Measurements from ENCODE around the gene ZBTB38. TPM values are rescaled to one million over a fixed set of nuclear protein-coding genes. Genes with fewer than 3 reads are reported as not detected.

The ZBTB38 gene
- total RNA-seq, 3 donors from 2014 or later (not counting 1 experiment from before 2014, with no cell fraction given): 40.3 to 68.3 (median 56.7) TPM

DNA sequence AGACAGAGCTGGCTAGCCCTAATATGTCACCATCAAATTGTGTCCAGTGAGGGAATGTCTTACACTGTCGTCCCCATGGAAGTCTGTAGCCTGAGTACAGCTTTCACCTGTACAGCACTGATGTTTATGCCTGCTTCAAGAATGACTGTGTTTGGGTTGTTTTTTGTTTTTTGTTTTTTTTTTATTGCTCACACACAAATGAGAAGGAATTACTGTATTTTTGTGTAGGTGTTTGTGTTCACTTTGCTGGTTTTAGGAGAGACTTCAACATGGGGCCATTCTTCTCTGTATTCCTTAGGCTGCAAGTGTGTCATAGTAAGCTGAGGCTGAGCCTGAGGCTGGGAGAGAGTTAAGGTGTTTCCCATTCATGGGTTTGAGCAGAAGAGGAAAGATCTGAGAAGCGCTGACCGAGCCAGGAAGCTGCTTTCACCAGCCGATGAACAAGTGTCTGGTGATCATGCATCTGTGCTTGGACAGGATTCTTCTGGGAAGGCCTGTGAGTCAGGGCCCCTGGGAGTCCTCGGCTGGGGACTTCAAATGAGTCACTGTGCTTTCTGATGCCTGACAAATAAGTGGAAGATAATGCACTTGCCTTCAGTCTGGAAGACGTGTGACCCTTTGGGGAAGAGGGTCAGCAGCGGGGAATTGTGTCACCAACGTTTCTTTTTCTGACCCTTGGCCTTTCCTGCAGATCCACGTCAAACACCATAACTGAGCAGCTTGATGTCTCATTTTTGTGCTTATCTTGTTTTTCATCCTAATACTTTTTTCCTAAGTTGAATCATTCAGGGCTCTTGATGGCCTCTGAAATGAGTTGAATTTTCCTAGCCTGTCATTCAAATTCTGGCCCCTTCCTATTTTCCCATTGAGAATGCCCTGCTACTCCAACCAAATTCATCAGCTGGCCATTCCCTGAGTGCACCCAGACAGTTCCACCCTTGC lies 36.7 kb upstream of the ZBTB38 start:
- H3K4me3 Mint-ChIP-seq: no peak overlapping the region
- intact Hi-C loops (cut with micrococcal nuclease): no loop called here
- Histone ChIP-seq H3K4me3 (ENCODE audit: low read length) (no peak overlapping the region), H3K4me1 (ENCODE audit: control insufficient read depth, insufficient read depth, low read length) (no peaks in the 10 kb centered on the region), H3K9me3 (ENCODE audit: control insufficient read depth, insufficient read depth, low read length) (no peaks in the 10 kb centered on the region), H3K27me3 (ENCODE audit: control insufficient read depth, insufficient read depth, low read length) (no peaks in the 10 kb centered on the region), H3K36me3 (ENCODE audit: control insufficient read depth, insufficient read depth, low read length) (no peaks in the 10 kb centered on the region), H3K27ac (ENCODE audit: low read length) (no peak overlapping the region)
- no peaks in the 10 kb centered on the region for H3K36me3 Mint-ChIP-seq
- 81% methylated on average over 9 of the region's 9 CpGs for WGBS (ENCODE audit: insufficient coverage)
- DNase-seq: no peak
- no peaks in the 10 kb centered on the region for H3K4me1 Mint-ChIP-seq
- TF ChIP-seq, protein P1, sequence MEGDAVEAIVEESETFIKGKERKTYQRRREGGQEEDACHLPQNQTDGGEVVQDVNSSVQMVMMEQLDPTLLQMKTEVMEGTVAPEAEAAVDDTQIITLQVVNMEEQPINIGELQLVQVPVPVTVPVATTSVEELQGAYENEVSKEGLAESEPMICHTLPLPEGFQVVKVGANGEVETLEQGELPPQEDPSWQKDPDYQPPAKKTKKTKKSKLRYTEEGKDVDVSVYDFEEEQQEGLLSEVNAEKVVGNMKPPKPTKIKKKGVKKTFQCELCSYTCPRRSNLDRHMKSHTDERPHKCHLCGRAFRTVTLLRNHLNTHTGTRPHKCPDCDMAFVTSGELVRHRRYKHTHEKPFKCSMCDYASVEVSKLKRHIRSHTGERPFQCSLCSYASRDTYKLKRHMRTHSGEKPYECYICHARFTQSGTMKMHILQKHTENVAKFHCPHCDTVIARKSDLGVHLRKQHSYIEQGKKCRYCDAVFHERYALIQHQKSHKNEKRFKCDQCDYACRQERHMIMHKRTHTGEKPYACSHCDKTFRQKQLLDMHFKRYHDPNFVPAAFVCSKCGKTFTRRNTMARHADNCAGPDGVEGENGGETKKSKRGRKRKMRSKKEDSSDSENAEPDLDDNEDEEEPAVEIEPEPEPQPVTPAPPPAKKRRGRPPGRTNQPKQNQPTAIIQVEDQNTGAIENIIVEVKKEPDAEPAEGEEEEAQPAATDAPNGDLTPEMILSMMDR (IDR thresholded peaks at IDR 0.05): no peak
- H3K27ac Mint-ChIP-seq: no peak overlapping the region
- H3K27me3 Mint-ChIP-seq (ENCODE audit: low read depth in 2 of 2): peaks cover 0 to 9% of the 10 kb centered on the region in 2 donors
- no peak for ATAC-seq
- H3K9me3 Mint-ChIP-seq: no peaks in the 10 kb centered on the region

DNA sequence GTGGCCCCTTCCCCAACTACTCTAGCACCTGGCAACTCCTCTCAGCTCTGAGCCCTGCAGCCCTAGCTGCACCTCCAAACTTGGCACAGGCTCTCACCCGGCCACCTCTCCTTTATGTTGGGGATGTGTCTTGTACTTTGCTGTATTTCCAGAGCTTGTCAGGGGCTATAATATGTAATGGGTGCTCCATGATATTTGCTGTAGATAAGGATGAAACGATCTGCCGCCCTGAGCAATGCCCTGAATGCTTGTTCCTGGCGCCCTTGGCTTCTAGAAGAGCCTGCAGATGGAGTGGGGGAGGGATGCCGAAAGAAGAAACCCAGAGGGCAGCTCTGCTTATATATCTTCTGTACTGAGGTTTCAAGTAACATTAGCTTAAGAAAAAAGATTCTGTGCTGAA lies 35.9 kb upstream of the ZBTB38 start:
- WGBS (ENCODE audit: insufficient coverage): 99% methylated on average over 5 of the region's 5 CpGs
- Mint-ChIP-seq H3K4me3 (no peak overlapping the region), H3K4me1 (no peaks in the 10 kb centered on the region), H3K27ac (no peak overlapping the region), H3K9me3 (no peaks in the 10 kb centered on the region), H3K27me3 (ENCODE audit: low read depth in 2 of 2) (peaks cover 0 to 9% of the 10 kb centered on the region in 2 donors), H3K36me3 (no peaks in the 10 kb centered on the region)
- intact Hi-C loops (cut with micrococcal nuclease): no loop called here
- DNase-seq: no peak
- H3K4me1 ChIP-seq (ENCODE audit: control insufficient read depth, insufficient read depth, low read length): no peaks in the 10 kb centered on the region
- no peak for ATAC-seq
- H3K27ac ChIP-seq (ENCODE audit: low read length): no peak overlapping the region
- H3K27me3 ChIP-seq (ENCODE audit: control insufficient read depth, insufficient read depth, low read length): no peaks in the 10 kb centered on the region
- TF ChIP-seq, protein P1 (IDR thresholded peaks at IDR 0.05): no peak
- no peak overlapping the region for H3K4me3 ChIP-seq (ENCODE audit: low read length)
- no peaks in the 10 kb centered on the region for H3K36me3 ChIP-seq (ENCODE audit: control insufficient read depth, insufficient read depth, low read length)
- no peaks in the 10 kb centered on the region for H3K9me3 ChIP-seq (ENCODE audit: control insufficient read depth, insufficient read depth, low read length)

DNA sequence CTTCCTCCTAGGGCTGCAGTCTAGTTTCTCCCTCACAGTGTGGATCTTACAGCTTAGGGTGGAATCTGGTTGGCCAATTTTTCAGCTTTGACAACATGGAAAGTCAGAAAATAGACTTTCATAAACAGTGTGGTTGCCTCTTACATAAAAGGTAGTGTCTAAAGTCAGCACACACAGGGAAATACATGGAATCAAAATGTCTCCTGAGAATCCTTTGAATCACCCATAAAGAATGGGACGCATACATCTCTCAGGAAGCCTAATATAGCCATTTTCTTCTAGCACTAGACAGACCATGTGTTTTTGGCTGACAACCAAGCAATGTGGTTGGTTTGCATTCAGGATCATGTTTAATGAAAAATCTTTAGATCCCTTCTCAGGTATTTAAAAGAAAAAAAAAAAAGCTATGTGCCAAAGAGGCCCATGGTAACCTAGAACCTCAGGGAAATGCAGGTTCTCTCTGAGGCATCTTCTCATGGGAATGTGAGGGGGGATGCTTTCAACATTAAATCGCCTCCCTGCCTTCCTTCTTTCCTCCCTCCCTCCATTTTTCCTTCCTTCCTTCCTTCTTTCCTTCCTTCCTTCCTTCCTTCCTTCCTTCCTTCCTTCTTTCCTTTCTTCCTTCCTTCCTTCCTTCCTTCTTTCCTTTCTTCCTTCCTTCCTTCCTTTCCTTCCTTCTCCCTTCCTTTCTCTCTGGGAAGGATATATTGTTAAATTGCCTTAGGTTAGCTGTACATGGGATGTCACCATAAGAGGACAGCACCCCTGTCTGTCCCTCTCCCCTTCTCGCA lies 34.3 kb upstream of the ZBTB38 start:
- intact Hi-C loops (cut with micrococcal nuclease): no loop called here
- TF ChIP-seq, protein P1 (IDR thresholded peaks at IDR 0.05): no peak

More for the DNA sequence above, 34.3 kb upstream of the ZBTB38 start:
- H3K27ac Mint-ChIP-seq: no peak overlapping the region
- peaks cover 0 to 5% of the 10 kb centered on the region in 2 donors for H3K27me3 Mint-ChIP-seq (ENCODE audit: low read depth in 2 of 2)
- DNase-seq: no peak
- H3K36me3 ChIP-seq (ENCODE audit: control insufficient read depth, insufficient read depth, low read length): no peaks in the 10 kb centered on the region
- no peaks in the 10 kb centered on the region for H3K9me3 ChIP-seq (ENCODE audit: control insufficient read depth, insufficient read depth, low read length)
- H3K4me3 Mint-ChIP-seq: no peak overlapping the region
- H3K27me3 ChIP-seq (ENCODE audit: control insufficient read depth, insufficient read depth, low read length): no peaks in the 10 kb centered on the region
- no peaks in the 10 kb centered on the region for H3K4me1 Mint-ChIP-seq
- no peaks in the 10 kb centered on the region for H3K36me3 Mint-ChIP-seq
- H3K9me3 Mint-ChIP-seq: no peaks in the 10 kb centered on the region
- 91% methylated on average over 3 of the region's 3 CpGs for WGBS (ENCODE audit: insufficient coverage)
- H3K27ac ChIP-seq (ENCODE audit: low read length): no peak overlapping the region
- no peaks in the 10 kb centered on the region for H3K4me1 ChIP-seq (ENCODE audit: control insufficient read depth, insufficient read depth, low read length)
- no peak overlapping the region for H3K4me3 ChIP-seq (ENCODE audit: low read length)
- no peak for ATAC-seq

Data from natural killer cell (primary cell).